Gastrocnemius medialis (tissue), 4 donors: Measurements from ENCODE around the gene DCTD. TPM values are rescaled to one million over a fixed set of nuclear protein-coding genes. Genes with fewer than 3 reads are reported as not detected.

ENCODE experiments used
- ATAC-seq, 2 donors: fragments of 150-250 bp; one replicate each; pipeline ENCODE4 v1.9.1; 2016
- DNase-seq, 2 donors: peaks; one replicate each; pipeline ENCODE4 v3.0.0-alpha.2; 2019
- H3K27ac ChIP-seq, 4 donors: fragments of 200-600 bp; sonication (generic); 1 replicate in 1 of 4; 2 replicates in 3 of 4; pipeline ENCODE4 v1.5.1; 2016 to 2018; ENCODE audit warnings: mild to moderate bottlenecking in 2 of 4, moderate library complexity in 1 of 4
- H3K27me3 ChIP-seq, 3 donors: fragments of 200-600 bp; sonication (generic) in 2 of 3; 1 replicate in 1 of 3; 2 replicates in 2 of 3; pipeline versions ENCODE4 v1.5.1 to v1.6.0; 2016 to 2019; ENCODE audit warnings: mild to moderate bottlenecking in 1 of 3, moderate library complexity in 1 of 3
- H3K36me3 ChIP-seq, 2 donors: fragments of 200-600 bp; sonication (generic) in 1 of 2; one replicate each; pipeline ENCODE4 v1.5.1; 2017 to 2018
- H3K4me1 ChIP-seq, 2 donors: fragments of 200-600 bp; sonication (generic) in 1 of 2; one replicate each; pipeline ENCODE4 v1.5.1; 2016 to 2017; ENCODE audit warnings: mild to moderate bottlenecking in 2 of 2
- H3K4me3 ChIP-seq, 4 donors: fragments of 200-600 bp; sonication (generic) in 3 of 4; 1 replicate in 1 of 4; 2 replicates in 3 of 4; pipeline ENCODE4 v1.5.1; 2016 to 2019; ENCODE audit warnings: mild to moderate bottlenecking in 2 of 4
- H3K9me3 ChIP-seq, 3 donors: fragments of 200-600 bp; sonication (generic) in 2 of 3; 1 replicate in 1 of 3; 2 replicates in 2 of 3; pipeline ENCODE4 v1.5.1; 2016 to 2019
- POLR2A ChIP-seq, 2 donors: fragments of 450-650 bp; IDR thresholded peaks; one replicate each; pipeline ENCODE4 v1.6.1; 2017; ENCODE audit warnings: antibody characterized with exemption in 2 of 2, mild to moderate bottlenecking in 2 of 2, moderate library complexity in 2 of 2
- in situ Hi-C, 4 donors: fragments of 200-750 bp; cut with MboI; loops; one replicate each; pipeline versions ENCODE4 v1.15.0 to v1.8.0; 2017; ENCODE audit warnings: low sequenced_read_pairs in 4 of 4
- intact Hi-C: fragments of 100-400 bp; cut with DNase I; formaldehyde crosslinking; loops from one replicate; pipeline ENCODE4 v1.15.1; 2023; ENCODE audit warnings: low total_unique reads
- total RNA-seq, 4 donors: library from RNA; depleted of rRNA; stranded (reverse); fragments of >200 nt; gene quantifications; one replicate each; pipeline versions ENCODE4 v1.1.0 to v1.2.3, GENCODE V29; 2016
- TF ChIP-seq, protein P1 (sequence below), 5 experiments: fragments of 450-650 bp in 3 of 5; fragments of 200-600 bp in 2 of 5; sonication (generic) in 2 of 5; IDR thresholded peaks in 4 of 5; conservative IDR thresholded peaks in 1 of 5; 1 replicate in 4 of 5; 2 replicates in 1 of 5; pipeline ENCODE4 v1.5.1; 2016 to 2019; ENCODE audit warnings: antibody characterized with exemption in 5 of 5, mild to moderate bottlenecking in 3 of 5, moderate library complexity in 3 of 5

DCTD gene
- total RNA-seq, 4 donors from 2014 or later = 32.2 to 48.2 (median 39.1) TPM

DNA sequence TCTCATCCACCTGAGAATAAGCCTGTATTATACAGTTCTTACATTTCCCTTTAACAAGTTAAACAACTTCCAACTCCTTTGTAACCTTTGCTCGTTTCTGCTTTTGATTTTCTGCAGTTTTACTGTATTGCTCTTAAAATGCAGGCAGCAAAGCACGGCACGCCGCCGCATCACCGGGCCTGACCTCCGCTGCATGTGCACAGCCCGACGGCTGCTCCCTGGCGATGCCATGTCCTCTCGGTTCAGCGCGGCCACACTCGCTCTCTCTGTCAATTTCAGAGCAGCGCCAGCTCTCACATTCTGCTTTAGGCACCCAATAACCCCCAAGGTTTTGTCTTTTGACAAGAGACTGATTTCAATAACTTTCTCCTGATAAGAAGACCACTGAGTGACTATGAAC lies 60.3 kb downstream of the DCTD start:
- ATAC-seq (no peak), DNase-seq (no peak)
- Histone ChIP-seq H3K4me1 (no peaks in the 10 kb centered on the region), H3K36me3 (no peaks in the 10 kb centered on the region), H3K27me3 (no peaks in the 10 kb centered on the region), H3K27ac (no peak overlapping the region), H3K9me3 (no peaks in the 10 kb centered on the region), H3K4me3 (no peak overlapping the region)
- intact Hi-C loops = no loop called here
- in situ Hi-C loops = no loop called here
- TF ChIP-seq, protein P1, sequence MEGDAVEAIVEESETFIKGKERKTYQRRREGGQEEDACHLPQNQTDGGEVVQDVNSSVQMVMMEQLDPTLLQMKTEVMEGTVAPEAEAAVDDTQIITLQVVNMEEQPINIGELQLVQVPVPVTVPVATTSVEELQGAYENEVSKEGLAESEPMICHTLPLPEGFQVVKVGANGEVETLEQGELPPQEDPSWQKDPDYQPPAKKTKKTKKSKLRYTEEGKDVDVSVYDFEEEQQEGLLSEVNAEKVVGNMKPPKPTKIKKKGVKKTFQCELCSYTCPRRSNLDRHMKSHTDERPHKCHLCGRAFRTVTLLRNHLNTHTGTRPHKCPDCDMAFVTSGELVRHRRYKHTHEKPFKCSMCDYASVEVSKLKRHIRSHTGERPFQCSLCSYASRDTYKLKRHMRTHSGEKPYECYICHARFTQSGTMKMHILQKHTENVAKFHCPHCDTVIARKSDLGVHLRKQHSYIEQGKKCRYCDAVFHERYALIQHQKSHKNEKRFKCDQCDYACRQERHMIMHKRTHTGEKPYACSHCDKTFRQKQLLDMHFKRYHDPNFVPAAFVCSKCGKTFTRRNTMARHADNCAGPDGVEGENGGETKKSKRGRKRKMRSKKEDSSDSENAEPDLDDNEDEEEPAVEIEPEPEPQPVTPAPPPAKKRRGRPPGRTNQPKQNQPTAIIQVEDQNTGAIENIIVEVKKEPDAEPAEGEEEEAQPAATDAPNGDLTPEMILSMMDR (IDR thresholded peaks at IDR 0.05 in 4 of 5, conservative IDR thresholded peaks at IDR 0.05 in 1 of 5) = no peak
- no peak for TF ChIP-seq POLR2A (IDR thresholded peaks at IDR 0.05)

DNA sequence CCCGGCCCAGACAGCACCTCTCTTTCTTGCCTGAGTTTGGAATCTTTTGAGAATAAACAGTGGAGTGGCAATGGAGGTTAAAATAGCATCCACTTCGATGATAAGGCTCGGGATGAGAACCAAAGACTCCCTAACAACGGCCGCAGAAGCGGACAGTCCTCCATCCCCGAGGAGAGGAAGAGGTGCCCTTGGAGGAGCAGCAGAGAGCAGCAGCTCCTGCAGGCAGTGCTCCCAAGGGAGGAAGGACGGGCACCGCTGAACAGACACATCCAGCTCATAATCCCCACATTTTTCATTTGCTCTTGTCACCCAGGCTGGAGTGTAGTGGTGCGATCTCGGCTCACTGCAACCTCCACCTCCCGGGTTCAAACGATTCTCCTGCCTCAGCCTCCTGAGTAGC lies 61.3 kb downstream of the DCTD start:
- no peaks in the 10 kb centered on the region for H3K9me3 ChIP-seq
- ATAC-seq = no peak
- H3K36me3 ChIP-seq = no peaks in the 10 kb centered on the region
- no peak for DNase-seq
- in situ Hi-C loops = no loop called here
- intact Hi-C loops = no loop called here
- TF ChIP-seq POLR2A (IDR thresholded peaks at IDR 0.05) = no peak
- TF ChIP-seq, protein P1 (IDR thresholded peaks at IDR 0.05 in 4 of 5, conservative IDR thresholded peaks at IDR 0.05 in 1 of 5) = no peak
- no peak overlapping the region for H3K4me3 ChIP-seq
- H3K4me1 ChIP-seq = no peaks in the 10 kb centered on the region
- no peak overlapping the region for H3K27ac ChIP-seq
- no peaks in the 10 kb centered on the region for H3K27me3 ChIP-seq

DNA sequence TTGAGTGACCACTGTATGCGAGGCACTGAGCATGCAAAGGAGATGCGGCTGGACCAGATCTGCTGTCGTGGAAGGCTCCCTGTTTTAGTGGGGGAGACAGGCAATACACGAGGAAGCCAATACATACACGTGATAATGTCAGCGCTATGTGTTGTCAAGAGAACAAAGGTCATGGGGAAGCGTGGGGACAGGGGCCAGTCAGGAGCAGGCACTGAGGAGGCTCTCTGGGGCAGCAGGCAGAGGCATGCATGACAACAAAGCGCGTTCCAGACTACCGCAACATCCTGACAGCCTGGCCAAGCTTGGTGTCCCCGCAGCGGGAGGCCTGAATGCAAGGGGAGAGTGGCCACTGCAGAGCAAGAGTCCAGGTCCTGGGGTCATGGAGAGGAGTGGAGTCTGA lies 61.9 kb downstream of the DCTD start:
- no peak overlapping the region for H3K27ac ChIP-seq
- intact Hi-C loops (no loop called here), in situ Hi-C loops (no loop called here)
- H3K27me3 ChIP-seq = no peaks in the 10 kb centered on the region
- DNase-seq = no peak
- TF ChIP-seq, protein P1 (IDR thresholded peaks at IDR 0.05 in 4 of 5, conservative IDR thresholded peaks at IDR 0.05 in 1 of 5) = no peak
- TF ChIP-seq POLR2A (IDR thresholded peaks at IDR 0.05) = no peak
- H3K36me3 ChIP-seq = no peaks in the 10 kb centered on the region
- H3K4me3 ChIP-seq = no peak overlapping the region
- H3K9me3 ChIP-seq = no peaks in the 10 kb centered on the region
- no peak for ATAC-seq
- no peaks in the 10 kb centered on the region for H3K4me1 ChIP-seq

DNA sequence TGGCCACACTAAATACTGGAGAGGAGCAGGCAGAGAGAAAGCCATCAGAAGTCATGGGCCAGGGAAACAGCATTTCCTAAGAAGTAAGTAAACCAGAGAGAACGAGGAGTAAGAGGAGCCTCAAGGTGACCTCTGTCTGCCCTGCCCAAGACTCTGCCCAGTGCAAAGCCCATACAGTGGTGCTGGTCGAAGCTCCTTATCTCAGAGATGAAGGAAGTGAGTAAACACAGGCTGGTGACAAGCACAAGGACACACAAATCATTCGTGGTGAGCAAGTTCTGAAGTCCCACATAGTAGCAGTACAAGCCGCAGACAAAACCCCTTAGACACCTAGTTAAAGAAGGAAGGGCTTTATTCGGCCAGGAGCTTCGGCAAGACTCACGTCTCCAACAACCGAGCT lies 62.7 kb downstream of the DCTD start:
- no peak overlapping the region for H3K4me3 ChIP-seq
- ATAC-seq = no peak
- DNase-seq = no peak
- no peaks in the 10 kb centered on the region for H3K36me3 ChIP-seq
- no peaks in the 10 kb centered on the region for H3K9me3 ChIP-seq
- in situ Hi-C loops = no loop called here
- H3K27me3 ChIP-seq = no peaks in the 10 kb centered on the region
- no peaks in the 10 kb centered on the region for H3K4me1 ChIP-seq
- TF ChIP-seq POLR2A (IDR thresholded peaks at IDR 0.05) = no peak
- TF ChIP-seq, protein P1 (IDR thresholded peaks at IDR 0.05 in 4 of 5, conservative IDR thresholded peaks at IDR 0.05 in 1 of 5) = no peak
- intact Hi-C loops = no loop called here
- H3K27ac ChIP-seq = no peak overlapping the region

DNA sequence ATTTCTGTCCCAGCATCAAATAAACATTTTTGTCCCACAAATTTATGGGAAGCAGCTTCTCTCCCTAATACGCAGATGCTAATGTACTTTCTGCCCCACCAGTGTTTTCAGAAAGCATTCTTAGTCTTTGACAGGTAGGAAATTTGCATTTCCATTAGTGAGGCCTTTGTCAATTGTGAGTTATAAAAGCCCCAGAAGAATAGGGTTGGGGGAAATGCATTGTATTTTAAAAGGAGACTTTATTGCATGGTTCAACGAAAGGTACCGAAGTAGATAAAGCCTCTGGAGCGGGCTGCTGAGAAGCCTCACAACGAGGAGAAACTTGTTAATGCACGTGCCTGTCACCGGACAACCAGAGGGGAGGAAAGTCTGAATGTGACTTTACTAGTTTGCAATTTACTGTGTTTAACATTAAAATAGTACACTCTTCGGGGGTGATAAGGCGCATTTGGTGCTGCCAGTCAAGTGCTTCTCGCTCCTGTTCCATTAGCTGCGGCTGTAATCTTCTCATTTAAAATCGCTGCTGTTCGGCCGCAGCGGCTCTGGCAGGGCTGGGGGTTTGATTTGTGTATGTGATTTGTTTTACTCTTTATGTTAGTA lies 63.4 kb downstream of the DCTD start:
- TF ChIP-seq, protein P1 (IDR thresholded peaks at IDR 0.05 in 4 of 5, conservative IDR thresholded peaks at IDR 0.05 in 1 of 5) = no peak
- no peak for TF ChIP-seq POLR2A (IDR thresholded peaks at IDR 0.05)
- DNase-seq = no peak
- Histone ChIP-seq H3K4me3 (no peak overlapping the region), H3K9me3 (no peaks in the 10 kb centered on the region), H3K36me3 (no peaks in the 10 kb centered on the region), H3K4me1 (no peaks in the 10 kb centered on the region), H3K27me3 (no peaks in the 10 kb centered on the region), H3K27ac (no peak overlapping the region)
- ATAC-seq = no peak
- in situ Hi-C loops = no loop called here
- intact Hi-C loops = no loop called here
